CD4-positive, alpha-beta T cell treated with Interleukin-1 beta for 1 hour (primary cell): ENCODE results near the gene LRBA.
A peak's percentile ranks its signal among the peaks of the same experiment; 100 is the strongest.
"Not testable (repeated sequence)": the region's sequence is repeated elsewhere in the genome, so short reads cannot be mapped to it uniquely, and the experiment has no call there.

Experiments used
- DNase-seq, 2 donors: peaks; one replicate each; pipeline ENCODE4 v3.0.0-alpha.2; 2020 to 2022

The LRBA gene

GRCh38 chr4:151021637-151022334 is 6.7 kb upstream of the LRBA start:
- DNase-seq, result no peak

GRCh38 chr4:151015459-151016347 is 619 bp upstream of the LRBA start:
- DNase-seq, result peak; percentile 85 to 86

GRCh38 chr4:151013944-151014343 is 1.1 kb downstream of the LRBA start:
- DNase-seq, result no peak

DNA sequence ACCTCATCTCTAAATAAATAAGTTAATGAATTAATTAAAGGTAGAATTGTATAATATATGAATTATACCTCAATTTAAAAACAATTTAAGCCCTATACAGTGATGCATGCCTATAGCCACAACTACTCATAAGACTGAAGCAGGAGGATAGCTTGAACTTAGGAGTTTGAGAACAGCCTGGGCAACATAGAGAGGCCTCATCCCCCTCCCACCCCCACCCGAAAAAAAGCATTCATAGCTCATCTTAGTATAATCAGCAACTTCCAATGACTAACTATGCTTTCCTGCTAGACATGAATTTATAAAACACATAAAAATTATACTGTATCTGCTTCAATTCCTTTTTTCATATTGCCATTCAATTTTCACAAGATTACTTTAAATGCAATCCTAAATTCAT is 1.6 kb downstream of the LRBA start:
- DNase-seq, result no peak

DNA sequence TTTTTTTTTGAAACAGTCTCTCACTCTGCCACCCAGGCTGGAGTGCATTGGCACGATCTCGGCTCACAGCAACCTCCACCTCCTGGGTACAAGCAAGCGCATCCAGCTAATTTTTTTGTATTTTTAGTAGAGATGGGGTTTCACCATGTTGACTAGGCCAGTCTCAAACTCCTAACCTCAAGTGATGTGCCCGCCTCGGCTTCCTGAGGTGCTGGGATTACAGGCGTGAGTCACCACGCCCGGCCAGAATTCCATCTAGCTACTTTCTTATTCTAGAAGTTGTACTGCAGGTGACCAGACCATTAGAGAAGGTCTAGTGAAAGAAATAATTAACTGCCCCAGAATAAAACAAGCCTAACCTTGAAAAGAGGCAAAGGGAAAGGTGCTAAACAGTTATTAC is 2.3 kb downstream of the LRBA start:
- peak in 1 of 2 donors; percentile 3 for DNase-seq

DNA sequence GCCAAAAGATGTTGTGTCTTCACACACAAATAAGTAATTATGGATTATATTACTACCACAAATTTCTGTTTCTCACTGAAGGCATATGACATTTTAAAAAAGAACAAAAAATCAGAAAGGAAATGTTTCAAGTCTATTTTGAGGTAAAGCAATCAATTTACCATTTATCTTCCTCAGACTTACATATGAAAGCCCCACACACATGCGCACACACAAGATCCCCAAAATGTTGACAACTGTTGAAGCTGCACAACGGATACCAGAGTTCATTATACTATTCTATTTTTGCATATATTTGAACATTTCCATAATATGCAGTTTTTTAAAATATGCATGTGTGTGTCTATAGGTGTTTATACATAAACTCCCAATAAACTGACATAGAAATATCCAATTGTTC is 2.7 kb downstream of the LRBA start:
- no peak for DNase-seq

DNA sequence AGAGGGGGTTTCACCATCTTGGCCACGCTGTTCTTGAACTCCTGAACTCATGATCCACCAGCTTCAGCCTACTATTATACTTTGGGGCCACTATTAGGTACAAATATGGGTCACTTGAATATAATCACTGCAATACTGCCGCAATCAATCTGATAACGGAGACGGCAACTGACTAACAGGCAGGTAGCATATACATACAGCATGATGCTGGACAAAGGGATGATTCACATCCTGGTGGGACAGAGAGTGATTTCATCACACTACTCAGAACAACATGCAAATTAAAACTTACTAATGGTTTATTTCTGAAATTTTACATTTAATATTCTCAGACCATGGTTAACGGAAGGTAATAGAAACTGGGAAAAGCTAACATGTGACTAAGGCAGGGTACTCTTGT is 10.9 kb downstream of the LRBA start:
- DNase-seq, result no peak

DNA sequence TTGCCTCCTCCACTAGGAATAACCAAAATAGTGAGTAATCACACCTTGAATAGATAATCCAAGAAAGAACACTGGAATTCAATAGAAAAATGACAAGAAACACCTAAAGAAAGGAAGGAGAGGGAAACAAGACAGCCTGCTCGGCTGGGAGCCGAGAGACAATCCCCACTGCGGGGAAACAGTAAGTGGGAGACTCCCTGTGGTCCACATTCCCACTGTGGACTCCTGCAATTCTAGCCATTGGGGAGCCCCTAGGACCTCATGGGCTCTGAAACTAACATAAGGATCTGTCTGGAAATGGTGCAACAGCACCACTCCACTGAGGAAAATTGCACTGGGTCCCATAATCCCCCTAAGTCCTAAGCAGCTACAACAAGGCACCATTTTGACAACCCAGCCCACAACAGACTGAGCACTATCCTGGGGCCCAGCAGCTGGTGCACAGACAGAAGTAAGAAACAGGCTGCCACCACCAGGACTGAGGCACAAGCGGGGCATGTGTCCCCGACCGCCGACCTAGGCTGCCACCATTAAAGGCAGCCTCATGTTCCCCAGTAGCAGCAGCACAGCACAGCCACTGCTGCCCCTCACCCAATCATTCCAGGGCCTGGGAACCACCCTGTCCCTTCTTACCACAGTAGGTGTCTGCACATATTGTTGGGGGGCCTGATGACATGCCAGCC is 14.2 kb downstream of the LRBA start:
- no peak for DNase-seq

GRCh38 chr4:150999086-150999485 is 16.0 kb downstream of the LRBA start:
- DNase-seq, result no peak

DNA sequence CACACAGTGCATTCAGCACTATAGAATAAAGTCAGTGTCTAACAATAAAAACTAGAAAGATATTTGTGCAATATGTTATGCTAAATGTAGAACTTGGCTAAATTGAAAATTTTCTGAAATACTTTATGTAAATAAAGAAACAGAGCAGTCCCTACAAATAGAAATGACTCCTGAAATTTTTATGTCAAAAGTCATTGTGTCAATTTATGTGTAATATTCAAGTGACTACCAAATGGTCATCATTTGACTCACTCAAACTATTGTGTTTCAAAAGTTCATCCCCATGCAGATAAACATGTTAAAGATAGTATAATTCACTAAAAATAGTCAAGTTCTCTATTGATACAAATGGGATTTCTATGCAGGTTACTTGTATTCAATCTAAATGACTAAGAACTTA is 17.9 kb downstream of the LRBA start:
- no peak for DNase-seq

GRCh38 chr4:150994721-150995120 is 20.4 kb downstream of the LRBA start:
- no peak for DNase-seq

DNA sequence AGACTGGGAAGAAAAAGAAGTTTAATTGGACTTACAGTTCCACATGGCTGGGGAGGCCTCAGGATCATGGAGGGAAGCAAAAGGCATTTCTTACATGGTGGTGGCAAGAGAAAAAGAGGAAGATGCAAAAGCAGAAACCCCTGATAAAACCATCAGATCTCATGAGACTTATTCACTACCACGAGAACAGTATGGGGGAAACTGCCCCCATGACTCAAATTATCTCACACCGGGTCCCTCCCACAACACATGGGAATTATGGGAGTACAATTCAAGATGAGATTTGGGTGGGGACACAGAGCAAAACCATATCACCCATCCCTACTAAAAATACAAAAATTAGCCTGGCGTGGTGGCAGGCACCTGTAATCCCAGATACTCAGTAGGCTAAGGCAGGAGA is 21.5 kb downstream of the LRBA start:
- not testable (repeated sequence) for DNase-seq

DNA sequence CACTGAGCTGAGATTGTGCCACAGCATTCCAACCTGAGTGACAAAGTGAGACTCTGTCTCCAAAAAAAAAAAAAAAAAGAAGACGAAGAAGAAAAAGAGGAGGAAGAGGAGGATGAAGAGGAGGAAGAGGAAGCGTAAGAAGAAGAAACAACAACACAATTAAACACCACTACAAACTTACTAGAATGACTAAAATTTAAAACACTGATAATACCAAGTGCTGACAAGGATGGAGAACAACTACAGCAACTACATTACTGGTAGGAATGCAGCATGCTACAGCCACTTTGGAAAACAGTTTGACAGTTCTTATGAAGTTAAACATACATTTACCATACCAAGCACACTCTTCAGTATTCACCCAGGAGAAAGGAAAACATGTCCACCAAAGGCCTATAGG is 24.1 kb downstream of the LRBA start:
- DNase-seq, result no peak

DNA sequence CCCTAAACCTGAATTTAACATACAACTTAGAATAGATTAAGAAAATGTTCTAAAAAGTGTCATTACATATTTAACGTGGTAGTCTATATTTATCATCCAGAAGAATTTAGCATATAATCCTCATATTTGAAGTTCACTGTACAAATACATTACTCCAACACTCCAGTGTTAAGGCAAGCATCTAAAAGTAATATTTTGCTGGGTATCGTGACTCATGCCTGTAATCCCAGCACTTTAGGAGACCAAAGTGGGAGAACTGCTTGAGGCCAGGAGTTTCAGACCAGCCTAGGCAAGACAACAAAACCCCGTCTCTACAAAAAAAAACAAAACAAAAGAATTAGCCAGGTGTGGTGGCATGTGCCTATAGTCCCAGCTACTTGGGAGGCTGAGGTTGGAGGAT is 24.8 kb downstream of the LRBA start:
- no peak for DNase-seq

DNA sequence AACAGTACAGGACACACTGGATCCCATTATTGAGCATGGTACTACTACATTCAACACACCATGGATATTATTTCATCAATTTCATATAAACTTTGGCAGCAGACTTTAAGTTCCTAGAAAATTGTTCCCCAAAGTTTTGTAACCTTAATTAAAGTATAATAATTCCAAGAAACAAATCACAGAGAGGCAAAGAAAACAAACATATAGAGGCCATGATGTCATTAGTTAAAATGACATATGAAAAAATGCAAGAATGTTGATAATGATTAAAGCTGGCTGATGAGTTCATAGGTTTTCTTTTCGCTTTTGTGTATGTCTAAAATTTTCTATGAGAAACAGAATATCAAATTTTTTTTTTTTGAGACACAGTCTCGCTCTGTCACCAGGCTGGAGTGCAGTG is 26.8 kb downstream of the LRBA start:
- no peak for DNase-seq

DNA sequence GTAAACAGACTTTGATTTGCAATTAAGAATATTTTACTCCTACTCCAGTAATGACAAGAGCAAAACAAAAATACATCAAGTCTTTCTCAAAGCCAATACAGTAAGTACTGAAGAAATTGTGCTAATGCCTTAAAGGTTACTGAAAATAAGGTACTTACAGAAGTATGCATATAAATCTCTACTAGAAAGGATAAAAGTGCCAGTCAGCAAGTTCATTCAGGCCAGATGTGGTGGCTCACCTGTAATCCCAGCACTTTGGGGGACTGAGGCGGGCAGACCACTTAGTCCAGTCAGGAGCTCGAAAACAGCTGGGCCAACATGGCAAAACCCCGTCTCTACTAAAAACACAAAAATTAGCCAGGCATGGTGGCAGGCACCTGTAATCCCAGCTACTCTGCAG is 27.9 kb downstream of the LRBA start:
- no peak for DNase-seq

DNA sequence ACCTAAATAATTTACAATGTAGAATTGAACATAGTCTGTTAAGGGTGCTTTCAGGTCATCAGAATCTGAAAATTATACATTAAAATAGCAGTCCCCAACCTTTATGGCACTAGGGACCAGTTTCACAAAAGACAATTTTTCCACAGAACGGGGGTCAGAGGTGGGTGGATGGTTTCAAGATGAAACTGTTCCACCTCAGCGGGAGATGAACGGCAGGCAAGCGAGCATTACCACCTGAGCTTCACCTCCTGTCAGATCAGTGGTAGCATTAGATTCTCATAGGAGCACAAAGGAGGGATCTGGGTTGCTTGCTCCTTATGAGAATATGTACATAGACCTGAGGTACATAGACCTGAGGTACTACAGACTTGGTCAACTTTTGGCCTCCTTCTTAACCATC is 29.0 kb downstream of the LRBA start:
- DNase-seq, result no peak

GRCh38 chr4:150983851-150984250 is 31.2 kb downstream of the LRBA start:
- DNase-seq, result no peak

GRCh38 chr4:150982557-150983233 is 32.4 kb downstream of the LRBA start:
- no peak for DNase-seq

DNA sequence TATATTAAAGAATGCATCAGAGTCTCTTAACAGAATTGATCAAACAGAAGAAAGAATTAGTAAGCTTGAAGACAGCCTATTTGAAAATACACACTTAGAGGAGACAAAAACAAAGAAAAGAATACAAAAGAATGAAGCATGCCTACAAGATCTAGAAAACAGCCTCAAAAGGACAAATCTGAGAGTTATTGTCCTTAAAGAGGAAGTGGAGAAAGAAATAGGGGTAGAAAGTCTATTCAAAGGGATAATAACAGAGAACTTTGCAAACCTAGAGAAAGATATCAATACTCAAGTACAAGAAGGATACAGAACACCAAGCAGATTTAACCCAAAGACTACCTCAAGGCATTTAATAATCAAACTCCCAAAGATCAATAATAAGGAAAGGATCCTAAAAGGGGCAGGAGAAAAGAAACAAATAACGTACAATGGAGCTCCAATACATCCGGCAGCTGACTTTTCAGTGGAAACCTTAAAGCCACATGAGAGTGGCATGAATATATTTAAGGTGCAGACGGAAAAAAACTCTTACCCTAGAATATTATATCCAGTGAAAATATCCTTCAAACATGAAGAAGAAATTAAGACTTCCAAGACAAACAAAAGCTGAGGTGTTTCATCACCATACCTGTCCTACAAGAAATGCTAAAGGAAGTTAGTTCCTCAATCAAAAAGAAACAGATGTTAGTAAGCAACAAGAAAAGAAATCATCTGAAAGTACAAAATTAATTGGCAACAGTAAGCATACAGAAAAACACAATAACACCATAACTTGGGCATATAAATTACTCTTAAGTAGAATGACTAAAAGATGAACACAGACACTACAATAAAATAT is 36.1 kb downstream of the LRBA start:
- DNase-seq, result no peak

DNA sequence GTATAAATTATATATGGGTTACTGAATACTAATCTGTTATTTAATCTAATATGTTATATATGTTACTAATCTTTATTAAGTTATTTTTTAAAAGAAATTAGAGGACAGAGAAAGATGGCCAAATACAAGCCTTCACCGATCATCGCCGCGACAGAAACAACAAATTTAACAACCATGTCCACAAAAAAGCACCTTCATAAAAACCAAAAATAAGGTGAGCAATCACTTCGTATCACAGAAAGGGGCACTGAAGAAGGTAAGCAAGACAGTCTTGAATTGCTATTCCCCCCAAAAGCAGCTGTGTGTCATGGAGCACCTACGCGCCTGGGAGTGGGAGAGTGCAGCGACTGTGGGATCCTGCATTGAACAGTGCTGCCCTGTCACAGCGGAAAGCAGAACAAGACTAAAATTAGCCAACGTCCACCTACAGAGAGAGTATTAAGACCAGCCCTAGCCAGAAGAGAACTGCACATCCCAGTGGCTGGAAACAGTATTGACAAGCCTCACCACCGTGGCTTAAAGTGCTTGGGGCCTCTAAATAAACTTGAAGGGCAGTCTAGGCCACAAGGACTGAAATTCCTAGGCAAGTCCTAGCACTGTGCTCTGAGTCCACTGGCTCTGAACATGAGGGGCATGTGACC is 38.5 kb downstream of the LRBA start:
- DNase-seq, result no peak

DNA sequence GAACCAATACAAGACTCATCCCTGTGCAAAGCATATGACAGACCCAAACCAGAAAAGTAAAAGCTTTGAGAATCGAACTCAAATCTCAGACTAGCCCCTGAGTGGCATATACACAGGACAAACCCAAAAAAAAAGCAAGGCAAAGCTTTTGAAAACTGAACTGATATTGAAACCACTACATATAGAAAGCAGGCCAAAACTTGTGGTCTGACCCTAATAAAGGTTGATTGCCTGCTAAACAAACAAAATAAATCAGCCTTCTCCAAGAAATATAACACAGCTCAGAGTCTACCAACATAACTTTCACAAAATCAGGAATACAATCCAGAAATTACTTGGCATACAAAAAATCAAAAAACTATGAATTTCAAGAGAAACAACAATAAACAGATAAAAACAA is 40.3 kb downstream of the LRBA start:
- no peak for DNase-seq
